Stimulated activated CD4-positive, alpha-beta T cell treated with anti-CD3 and anti-CD28 coated beads, Interleukin-15, amount 100 ng/mL, for 24 hours (primary cell): ENCODE measurements around the gene RNF182.
"Not testable (repeated sequence)": the region's sequence is repeated elsewhere in the genome, so short reads cannot be mapped to it uniquely, and the experiment has no call there.

Experiments
- DNase-seq: peaks from one replicate; pipeline ENCODE4 v3.0.0-alpha.2; 2020

The RNF182 gene

GRCh38 chr6:13918686-13919250 lies 6.0 kb upstream of the RNF182 start:
- no peak for DNase-seq

GRCh38 chr6:13919861-13920260 lies 4.9 kb upstream of the RNF182 start:
- no peak for DNase-seq

- DNase-seq: no peak
Observed at GRCh38 chr6:13920552-13920951, 4.2 kb upstream of the RNF182 start.

- no peak for DNase-seq
Observed at GRCh38 chr6:13922750-13923149, 2.0 kb upstream of the RNF182 start.

- DNase-seq: no peak
Observed at GRCh38 chr6:13923527-13924145, 1.1 kb upstream of the RNF182 start.

- no peak for DNase-seq
Observed at GRCh38 chr6:13924146-13924948, 405 bp upstream of the RNF182 start.

- no peak for DNase-seq
Observed at GRCh38 chr6:13926378-13926777, 1.6 kb downstream of the RNF182 start.

GRCh38 chr6:13927203-13927602 lies 2.5 kb downstream of the RNF182 start:
- DNase-seq: no peak

GRCh38 chr6:13929196-13929595 lies 4.4 kb downstream of the RNF182 start:
- DNase-seq: no peak

- DNase-seq: no peak
Observed at GRCh38 chr6:13931797-13932402, 7.1 kb downstream of the RNF182 start.

GRCh38 chr6:13932785-13933184 lies 8.0 kb downstream of the RNF182 start:
- no peak for DNase-seq

GRCh38 chr6:13934721-13935120 lies 10.0 kb downstream of the RNF182 start:
- no peak for DNase-seq

- DNase-seq: no peak
Observed at GRCh38 chr6:13935190-13935880, 10.6 kb downstream of the RNF182 start.

GRCh38 chr6:13935881-13936261 lies 11.1 kb downstream of the RNF182 start:
- not testable (repeated sequence) for DNase-seq

- no peak for DNase-seq
Observed at GRCh38 chr6:13941902-13942301, 17.1 kb downstream of the RNF182 start.

GRCh38 chr6:13943943-13944342 lies 19.2 kb downstream of the RNF182 start:
- DNase-seq: no peak

GRCh38 chr6:13946506-13946905 lies 21.8 kb downstream of the RNF182 start:
- no peak for DNase-seq

GRCh38 chr6:13947611-13948178 lies 22.9 kb downstream of the RNF182 start:
- DNase-seq: no peak

- no peak for DNase-seq
Observed at GRCh38 chr6:13952101-13952500, 27.3 kb downstream of the RNF182 start.

- no peak for DNase-seq
Observed at GRCh38 chr6:13953061-13953705, 28.4 kb downstream of the RNF182 start.

GRCh38 chr6:13965582-13966127 lies 40.9 kb downstream of the RNF182 start:
- no peak for DNase-seq

GRCh38 chr6:13971303-13971702 lies 46.6 kb downstream of the RNF182 start:
- no peak for DNase-seq
